NCI-H1417 treated with DMSO at 0.1 percent for 48 hours (cell line): Measurements from ENCODE around the gene TMEM17.
"Not testable (repeated sequence)": the region's sequence is repeated elsewhere in the genome, so short reads cannot be mapped to it uniquely, and the experiment has no call there.

ENCODE experiments used
- DNase-seq: peaks from one replicate; lab custom pipeline; 2025; lab: John Stamatoyannopoulos, UW

The TMEM17 gene

GRCh38 chr2:62505750-62506420 is at the start of gene TMEM17:
TMEM17 (minus strand) TSS chr2:62506195; CDS start chr2:62506129, 66 bp downstream.
- peak; percentile 86 for DNase-seq

- no peak for DNase-seq
Measured at GRCh38 chr2:62554440-62554839, 48.4 kb upstream of the TMEM17 start.

- DNase-seq, result no peak
Measured at GRCh38 chr2:62550461-62550860, 44.5 kb upstream of the TMEM17 start.

GRCh38 chr2:62547854-62548253 is 41.9 kb upstream of the TMEM17 start:
- DNase-seq, result no peak

GRCh38 chr2:62545261-62545660 is 39.3 kb upstream of the TMEM17 start:
- DNase-seq, result no peak

GRCh38 chr2:62540408-62541168 is 34.6 kb upstream of the TMEM17 start:
- no peak for DNase-seq

- no peak for DNase-seq
Measured at GRCh38 chr2:62539606-62540407, 33.8 kb upstream of the TMEM17 start.

GRCh38 chr2:62538756-62539155 is 32.8 kb upstream of the TMEM17 start:
- no peak for DNase-seq

- no peak for DNase-seq
Measured at GRCh38 chr2:62537814-62538213, 31.8 kb upstream of the TMEM17 start.

GRCh38 chr2:62536873-62537547 is 31.0 kb upstream of the TMEM17 start:
- DNase-seq, result no peak

GRCh38 chr2:62535521-62535920 is 29.5 kb upstream of the TMEM17 start:
- not testable (repeated sequence) for DNase-seq

GRCh38 chr2:62531594-62531993 is 25.6 kb upstream of the TMEM17 start:
- no peak for DNase-seq

- DNase-seq, result peak; percentile 27
Measured at GRCh38 chr2:62529758-62530157, 23.8 kb upstream of the TMEM17 start.

- DNase-seq, result peak; percentile 54
Measured at GRCh38 chr2:62527478-62528210, 21.6 kb upstream of the TMEM17 start.

GRCh38 chr2:62526531-62527381 is 20.8 kb upstream of the TMEM17 start:
- DNase-seq, result no peak

- no peak for DNase-seq
Measured at GRCh38 chr2:62525549-62526269, 19.7 kb upstream of the TMEM17 start.

GRCh38 chr2:62524293-62524941 is 18.4 kb upstream of the TMEM17 start:
- no peak for DNase-seq

GRCh38 chr2:62521061-62521460 is 15.1 kb upstream of the TMEM17 start:
- DNase-seq, result not testable (repeated sequence)

- no peak for DNase-seq
Measured at GRCh38 chr2:62512384-62512783, 6.4 kb upstream of the TMEM17 start.
